ENCODE measurements around the gene PITX2. TPM values are rescaled to one million over a fixed set of nuclear protein-coding genes. Genes with fewer than 3 reads are reported as not detected.

Gene PITX2
- total and polyA plus RNA-seq, 10 of the 15 experiments (the other 5 are each of a cell fraction or from before 2014, with no cell fraction given) = not detected

GRCh38 chr4:110667670-110668069 is 44.8 kb upstream of the PITX2 start:
- H2AFZ ChIP-seq (ENCODE audit: control insufficient read depth, low read depth, low read length) = no peak overlapping the region
- in situ Hi-C loops (cut with MboI) = no loop called here
- no peaks in the 10 kb centered on the region for H4K20me1 ChIP-seq (ENCODE audit: control insufficient read depth, insufficient read depth)
- H3K4me1 ChIP-seq (ENCODE audit: control insufficient read depth, insufficient read depth, low read length) = no peaks in the 10 kb centered on the region
- ChIA-PET SMC1A (ENCODE audit: uncharacterized antibody, unreplicated experiment) (interaction anchor here (0.9 kb wide), 1 partner anchor 18 kb away, joined by 3 read pairs; no protein-coding TSS in a partner anchor), CTCF (no interaction called here), POLR2A (no interaction called here), RAD21 (ENCODE audit: unreplicated experiment) (no interaction called here)
- 47% methylated on average over 3 of the region's 3 CpGs for WGBS (ENCODE audit: insufficient coverage, insufficient replicate concordance, low lambda C conversion rate, missing lambda C conversion rate)
- DNase-seq (ENCODE audit: low read depth, low spot score) = no peak
- TF ChIP-seq RFX5 (IDR thresholded peaks at IDR 0.05; ENCODE audit: low read depth, low read length) = no peak
- TF ChIP-seq MAX (IDR thresholded peaks at IDR 0.05; ENCODE audit: low read depth, low read length) = no peak
- no peak for TF ChIP-seq GABPA (IDR thresholded peaks at IDR 0.05; ENCODE audit: low read depth)
- no peak for TF ChIP-seq MYB (IDR thresholded peaks at IDR 0.05; ENCODE audit: borderline replicate concordance, low read depth, low read length)
- TF ChIP-seq YBX1 (IDR thresholded peaks at IDR 0.05) = no peak
- no peak for TF ChIP-seq CEBPZ (IDR thresholded peaks at IDR 0.05; ENCODE audit: low read depth, low read length)
- TF ChIP-seq CBX3 (IDR thresholded peaks at IDR 0.05; ENCODE audit: borderline replicate concordance, low read depth) = no peak
- no peak for TF ChIP-seq LARP7 (IDR thresholded peaks at IDR 0.05)
- TF ChIP-seq ZNF207 (IDR thresholded peaks at IDR 0.05; ENCODE audit: borderline replicate concordance) = no peak
- no peak overlapping the region for H3K27ac ChIP-seq (ENCODE audit: control insufficient read depth, insufficient read depth)
- H3K27me3 ChIP-seq (replicated peaks in 1 of 2; ENCODE audit: control insufficient read depth in 2 of 2, insufficient read depth in 2 of 2, low read length in 1 of 2) = no peaks in the 10 kb centered on the region; a peak in 1 of 4 replicates
- intact Hi-C loops (cut with micrococcal nuclease; ENCODE audit: unreplicated experiment) = no loop called here
- BruUV-seq (replicated peaks) = no TSS peak
- H3K4me3 ChIP-seq = no peak overlapping the region
- no peak overlapping the region for H3K4me2 ChIP-seq (ENCODE audit: control insufficient read depth, insufficient read depth)
- H3K9ac ChIP-seq (ENCODE audit: control insufficient read depth, insufficient read depth, low read length) = no peak overlapping the region
- peak; percentile 7 for FAIRE-seq
- no peaks in the 10 kb centered on the region for H3K36me3 ChIP-seq (ENCODE audit: control insufficient read depth in 2 of 2, insufficient read depth in 2 of 2, low read length in 1 of 2)
- no peaks in the 10 kb centered on the region; the same call in 2 of the 3 replicates for H3K9me3 ChIP-seq (replicated peaks; ENCODE audit: control insufficient read depth, insufficient read depth, low read length)
- no peaks in the 10 kb centered on the region for H3K79me2 ChIP-seq (ENCODE audit: control insufficient read depth, insufficient read depth, low read length)
- ATAC-seq = no peak
